MV-4-11 (cell line): ENCODE data around the gene SEMA4B.
A peak's percentile ranks its signal among the peaks of the same experiment; 100 is the strongest.
"Not testable (repeated sequence)": the region's sequence is repeated elsewhere in the genome, so short reads cannot be mapped to it uniquely, and the experiment has no call there.

Source experiments
- DNase-seq: peaks from one replicate; lab custom pipeline; 2025; lab: John Stamatoyannopoulos, UW

The SEMA4B gene

DNA sequence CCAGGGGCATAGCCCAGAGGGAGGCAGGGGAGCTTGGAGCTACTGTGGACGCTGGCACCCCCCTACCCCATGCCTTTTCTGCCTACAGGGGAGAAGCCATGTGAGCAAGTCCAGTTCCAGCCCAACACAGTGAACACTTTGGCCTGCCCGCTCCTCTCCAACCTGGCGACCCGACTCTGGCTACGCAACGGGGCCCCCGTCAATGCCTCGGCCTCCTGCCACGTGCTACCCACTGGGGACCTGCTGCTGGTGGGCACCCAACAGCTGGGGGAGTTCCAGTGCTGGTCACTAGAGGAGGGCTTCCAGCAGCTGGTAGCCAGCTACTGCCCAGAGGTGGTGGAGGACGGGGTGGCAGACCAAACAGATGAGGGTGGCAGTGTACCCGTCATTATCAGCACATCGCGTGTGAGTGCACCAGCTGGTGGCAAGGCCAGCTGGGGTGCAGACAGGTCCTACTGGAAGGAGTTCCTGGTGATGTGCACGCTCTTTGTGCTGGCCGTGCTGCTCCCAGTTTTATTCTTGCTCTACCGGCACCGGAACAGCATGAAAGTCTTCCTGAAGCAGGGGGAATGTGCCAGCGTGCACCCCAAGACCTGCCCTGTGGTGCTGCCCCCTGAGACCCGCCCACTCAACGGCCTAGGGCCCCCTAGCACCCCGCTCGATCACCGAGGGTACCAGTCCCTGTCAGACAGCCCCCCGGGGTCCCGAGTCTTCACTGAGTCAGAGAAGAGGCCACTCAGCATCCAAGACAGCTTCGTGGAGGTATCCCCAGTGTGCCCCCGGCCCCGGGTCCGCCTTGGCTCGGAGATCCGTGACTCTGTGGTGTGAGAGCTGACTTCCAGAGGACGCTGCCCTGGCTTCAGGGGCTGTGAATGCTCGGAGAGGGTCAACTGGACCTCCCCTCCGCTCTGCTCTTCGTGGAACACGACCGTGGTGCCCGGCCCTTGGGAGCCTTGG, 27.0 kb downstream of the SEMA4B start:
- no peak for DNase-seq

DNA sequence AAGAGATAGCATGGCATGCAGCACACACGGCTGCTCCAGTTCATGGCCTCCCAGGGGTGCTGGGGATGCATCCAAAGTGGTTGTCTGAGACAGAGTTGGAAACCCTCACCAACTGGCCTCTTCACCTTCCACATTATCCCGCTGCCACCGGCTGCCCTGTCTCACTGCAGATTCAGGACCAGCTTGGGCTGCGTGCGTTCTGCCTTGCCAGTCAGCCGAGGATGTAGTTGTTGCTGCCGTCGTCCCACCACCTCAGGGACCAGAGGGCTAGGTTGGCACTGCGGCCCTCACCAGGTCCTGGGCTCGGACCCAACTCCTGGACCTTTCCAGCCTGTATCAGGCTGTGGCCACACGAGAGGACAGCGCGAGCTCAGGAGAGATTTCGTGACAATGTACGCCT, 27.8 kb downstream of the SEMA4B start:
- DNase-seq: no peak

GRCh38 chr15:90230071-90230494, 29.0 kb downstream of the SEMA4B start:
- no peak for DNase-seq

- DNase-seq: no peak
Measured at GRCh38 chr15:90230610-90231009, 29.5 kb downstream of the SEMA4B start.

GRCh38 chr15:90231028-90232017, 30.2 kb downstream of the SEMA4B start:
- DNase-seq: peak; percentile 85

DNA sequence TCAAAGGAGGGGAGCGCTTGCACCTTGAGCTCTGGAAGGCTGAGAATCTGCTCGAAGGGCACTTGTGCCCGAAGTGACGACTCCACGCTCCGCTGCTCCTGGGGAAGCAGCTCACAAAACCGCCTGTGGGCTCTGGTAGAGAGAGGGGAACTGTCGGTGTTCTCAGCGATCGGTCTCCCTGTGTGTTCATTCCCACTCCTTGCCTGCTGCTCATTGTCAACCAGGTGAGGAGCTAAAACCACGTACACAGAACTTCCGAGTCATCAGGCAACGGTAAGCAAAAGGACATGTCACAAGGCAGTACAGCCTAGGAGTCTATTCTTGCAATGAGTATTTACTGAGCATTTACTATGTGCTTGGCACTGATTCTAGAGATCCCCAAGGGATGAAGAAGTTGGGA, 31.1 kb downstream of the SEMA4B start:
- no peak for DNase-seq

DNA sequence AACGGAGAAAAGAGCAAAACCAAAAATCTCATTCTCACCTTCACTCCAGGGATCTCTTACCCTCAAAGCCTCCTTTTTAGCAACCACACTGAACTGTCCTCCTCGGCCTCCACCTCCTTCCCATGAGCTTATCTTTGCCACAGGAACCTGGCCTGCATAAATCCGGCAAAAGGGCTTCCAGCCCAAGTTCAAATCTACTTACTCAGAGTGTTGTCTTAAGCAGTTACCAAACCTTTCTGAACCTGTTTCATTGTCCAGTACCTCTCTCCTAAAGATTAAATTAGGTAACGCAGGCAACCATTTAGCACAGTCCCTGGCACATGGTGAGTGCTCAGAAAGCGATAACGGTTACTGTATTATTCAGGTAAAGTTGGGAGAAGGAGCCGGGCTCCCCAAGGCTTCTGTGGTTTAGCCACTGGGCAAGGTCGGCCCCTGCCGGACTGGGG, 31.8 kb downstream of the SEMA4B start:
- no peak for DNase-seq

DNA sequence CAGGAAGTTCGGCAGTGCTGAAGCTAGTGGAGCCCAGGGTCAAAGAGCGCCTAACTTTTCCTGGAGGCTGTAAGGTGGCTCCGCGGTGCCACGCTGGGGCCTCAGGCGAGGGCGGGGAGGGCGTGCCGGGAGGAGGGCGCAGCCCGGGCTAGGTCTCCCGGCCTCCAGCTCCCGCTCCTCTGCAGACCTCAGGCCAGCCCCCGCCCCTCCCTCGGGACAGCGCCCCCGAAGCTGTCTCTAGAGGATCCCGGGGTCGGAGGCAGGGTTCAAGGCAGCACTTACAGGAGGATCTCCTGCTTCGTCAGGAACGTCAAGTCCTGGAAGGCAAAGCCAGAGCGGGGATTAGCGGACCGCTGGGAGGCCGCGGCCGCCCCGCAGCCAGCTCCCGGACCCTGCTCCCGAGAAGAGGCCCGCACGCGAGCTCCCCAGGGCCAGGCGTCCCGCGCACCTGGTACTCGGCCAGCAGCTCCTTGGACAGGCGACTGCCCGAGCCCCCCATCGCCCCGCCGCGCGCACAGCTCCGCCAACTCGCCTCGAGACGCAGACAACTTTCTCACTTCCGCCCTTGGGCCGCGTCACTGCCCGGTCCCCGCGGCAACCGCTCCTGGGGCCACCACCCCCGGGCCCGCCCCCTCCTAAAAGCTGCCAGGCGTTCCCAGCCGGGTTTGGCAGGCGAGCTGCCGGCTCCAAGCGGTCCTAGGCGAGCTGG, 32.4 kb downstream of the SEMA4B start, which contains the start of gene CIB1:
Gene CIB1, minus strand, starts transcription at position 555 of the 709 bp plus-strand sequence. Its CDS starts 56 bp downstream, at position 499.
- peak; percentile 94 for DNase-seq

GRCh38 chr15:90234096-90234988, 33.2 kb downstream of the SEMA4B start, which contains the start of gene GDPGP1:
Gene GDPGP1 (plus strand): TSS chr15:90234209. CDS start chr15:90240909, 6,700 bp downstream.
- peak; percentile 30 for DNase-seq

- DNase-seq: peak; percentile 44
Measured at GRCh38 chr15:90239371-90239770, 38.2 kb downstream of the SEMA4B start.

- no peak for DNase-seq
Measured at GRCh38 chr15:90240856-90241255, 39.7 kb downstream of the SEMA4B start.

DNA sequence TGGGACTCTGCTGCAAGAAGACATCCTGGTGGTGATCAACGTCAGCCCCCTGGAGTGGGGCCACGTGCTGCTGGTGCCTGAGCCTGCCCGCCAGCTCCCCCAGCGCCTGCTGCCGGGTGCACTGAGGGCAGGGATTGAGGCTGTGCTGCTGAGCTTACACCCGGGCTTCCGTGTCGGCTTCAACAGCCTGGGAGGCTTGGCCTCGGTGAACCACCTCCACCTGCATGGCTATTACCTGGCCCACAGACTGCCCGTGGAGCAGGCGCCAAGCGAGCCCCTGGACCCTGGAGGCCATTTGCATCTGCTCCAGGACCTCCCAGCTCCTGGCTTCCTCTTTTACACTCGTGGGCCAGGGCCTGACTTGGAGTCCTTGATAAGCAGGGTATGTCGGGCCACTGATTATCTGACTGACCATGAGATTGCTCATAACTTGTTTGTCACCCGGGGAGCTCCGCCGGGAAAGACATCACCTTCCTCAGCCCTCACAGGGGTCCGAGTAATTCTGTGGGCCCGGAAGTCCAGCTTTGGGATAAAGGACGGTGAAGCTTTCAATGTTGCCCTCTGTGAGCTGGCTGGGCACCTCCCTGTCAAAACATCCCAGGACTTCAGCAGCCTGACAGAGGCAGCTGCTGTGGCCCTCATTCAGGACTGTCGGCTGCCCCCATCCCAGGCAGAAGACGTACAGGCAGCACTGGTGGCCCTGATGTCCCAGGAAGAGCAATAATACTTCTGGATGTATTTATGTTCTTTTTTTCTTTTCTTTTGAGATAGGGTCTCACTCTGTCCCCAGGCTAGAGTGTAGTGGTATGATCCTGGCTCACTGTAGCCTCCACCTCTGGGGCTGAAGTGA, 40.4 kb downstream of the SEMA4B start:
- DNase-seq: no peak

DNA sequence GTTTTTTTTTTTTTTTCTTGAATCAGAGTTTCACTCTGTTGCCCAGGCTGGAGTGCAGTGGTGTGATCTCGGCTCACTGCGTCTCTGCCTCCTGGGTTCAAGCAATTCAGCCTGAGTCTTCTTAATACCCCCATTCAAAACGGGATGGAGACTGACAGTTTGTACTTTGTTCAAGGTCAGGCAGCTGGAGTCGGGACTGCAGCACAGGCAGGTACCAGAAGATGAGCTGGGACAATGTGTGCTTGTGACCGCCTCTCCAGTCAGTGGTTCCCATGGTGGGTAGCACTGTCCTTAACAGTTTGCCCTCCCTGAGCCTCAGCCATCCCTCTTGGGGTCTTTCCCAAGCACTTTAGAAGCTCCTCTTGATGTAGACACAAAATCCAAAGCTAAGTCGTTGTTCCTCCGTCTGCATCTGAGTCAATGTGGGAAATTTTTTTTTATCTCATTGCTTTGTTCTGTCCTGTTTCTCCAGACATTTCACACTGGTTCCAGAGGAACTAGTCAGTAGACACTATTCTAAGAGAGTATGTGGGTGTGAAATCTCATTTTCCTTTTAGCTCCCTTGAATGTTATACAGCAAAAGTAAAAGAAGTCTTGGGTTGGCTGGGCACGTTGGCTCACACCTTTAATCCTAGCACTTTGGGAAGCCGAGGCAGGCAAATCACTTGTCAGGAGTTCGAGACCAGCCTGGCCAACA, 43.0 kb downstream of the SEMA4B start:
- no peak for DNase-seq

DNA sequence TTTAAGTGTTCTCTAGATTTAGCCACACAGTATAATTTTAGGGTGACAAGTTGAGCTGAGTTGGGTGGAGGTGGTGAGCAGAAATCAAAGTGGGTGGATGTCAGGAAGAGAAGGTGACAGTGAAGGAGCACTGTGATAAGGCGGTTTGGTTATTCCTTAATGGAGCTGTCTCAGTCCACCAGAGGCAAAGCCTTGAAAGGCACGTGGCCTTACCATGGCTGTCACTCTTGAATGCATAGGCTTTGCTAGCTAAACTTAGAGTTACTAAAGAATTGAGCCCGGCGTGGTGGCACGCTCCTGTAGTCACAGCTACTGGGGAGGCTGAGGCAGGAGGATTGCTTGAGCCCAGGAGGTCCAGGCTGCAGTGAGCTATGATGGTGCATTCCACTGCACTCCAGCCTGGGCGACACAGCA, 47.7 kb downstream of the SEMA4B start:
- no peak for DNase-seq

DNA sequence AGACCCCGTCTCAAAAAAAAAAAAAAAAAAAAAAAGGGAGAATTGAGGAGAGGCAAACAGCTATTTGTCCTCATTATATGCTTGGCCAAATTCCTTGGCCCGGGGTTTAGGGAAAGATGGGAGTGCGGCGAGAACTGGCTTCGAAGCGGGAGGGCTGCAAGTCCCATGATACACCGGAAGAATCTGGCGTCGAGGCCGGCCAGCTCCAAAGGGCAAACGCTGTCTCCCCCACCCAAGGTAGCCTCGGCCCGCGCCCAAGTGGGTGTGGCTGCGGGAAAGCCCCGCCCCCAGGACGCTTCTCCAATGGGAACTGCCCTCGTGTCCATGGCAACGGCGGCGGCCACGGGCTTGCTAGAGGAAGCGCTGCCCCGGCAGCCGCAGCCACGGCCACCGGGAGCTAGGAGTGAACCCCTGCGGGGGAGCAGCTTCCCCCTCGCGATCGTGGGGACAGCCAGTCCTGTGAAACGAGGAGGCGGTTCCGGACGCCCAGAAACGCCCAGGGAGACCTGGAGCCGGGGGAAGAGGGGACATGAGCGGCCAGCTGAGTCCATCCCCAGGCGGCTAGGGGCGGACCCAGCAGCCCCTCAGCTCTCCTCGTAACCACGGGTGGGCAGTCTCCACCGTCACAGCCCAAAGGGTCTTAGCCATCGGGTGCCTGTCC, 48.2 kb downstream of the SEMA4B start, which contains the start of gene TTLL13:
Gene TTLL13, plus strand, starts transcription at position 354 of the 661 bp plus-strand sequence. CDS start 1,075 bp downstream, outside the sequence.
- peak; percentile 89 for DNase-seq

- no peak for DNase-seq
Measured at GRCh38 chr15:90257776-90258175, 56.6 kb downstream of the SEMA4B start.

DNA sequence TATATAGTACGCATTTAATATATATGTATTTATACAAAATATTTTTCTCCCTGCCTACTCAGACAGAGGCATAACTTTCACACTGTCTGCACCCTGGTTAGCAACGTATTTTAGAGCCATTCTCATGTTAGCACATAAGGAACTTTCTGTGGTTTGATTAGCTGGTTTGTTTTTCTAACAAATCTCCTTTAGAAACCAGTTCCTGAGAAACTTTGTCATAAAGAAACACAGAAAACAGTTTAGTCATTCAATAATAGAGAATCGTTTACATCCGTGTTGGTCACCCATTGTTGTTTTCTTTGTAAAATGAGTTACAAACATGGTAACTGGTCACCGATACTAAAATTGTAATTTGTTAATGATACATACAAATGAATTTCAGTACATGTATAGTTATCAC, 58.4 kb downstream of the SEMA4B start:
- DNase-seq: no peak

GRCh38 chr15:90260731-90261130, 59.6 kb downstream of the SEMA4B start:
- not testable (repeated sequence) for DNase-seq
